Trophoblast cell (in vitro differentiated cells and primary cell): Measurements from ENCODE around the gene TMEM176A.

Experiments used
- DNase-seq, 2 donors: peaks; one replicate each; pipeline ENCODE4 v3.0.0-alpha.2; 2016
- H2AFZ ChIP-seq: 2 replicates; pipeline ENCODE4 v1.6.1; 2013; ENCODE audit warnings: low read length, moderate library complexity, mild to moderate bottlenecking; ENCODE audit not compliant: insufficient read depth, poor library complexity
- H2AK5ac ChIP-seq: 2 replicates; pipeline ENCODE4 v1.6.1; 2013; ENCODE audit warnings: mild to moderate bottlenecking, low read length
- H2BK120ac ChIP-seq: 2 replicates; pipeline ENCODE4 v1.6.1; 2013; ENCODE audit warnings: low read length, mild to moderate bottlenecking, moderate library complexity; ENCODE audit not compliant: insufficient read depth, poor library complexity
- H2BK12ac ChIP-seq: 2 replicates; pipeline ENCODE4 v1.6.1; 2013; ENCODE audit warnings: mild to moderate bottlenecking, low read length, moderate library complexity
- H2BK5ac ChIP-seq: 2 replicates; pipeline ENCODE4 v1.6.1; 2013; ENCODE audit warnings: low read length, low read depth, moderate library complexity, mild to moderate bottlenecking; ENCODE audit not compliant: poor library complexity
- H3K14ac ChIP-seq: 2 replicates; pipeline ENCODE4 v1.6.1; 2013; ENCODE audit warnings: mild to moderate bottlenecking, low read length
- H3K18ac ChIP-seq: 2 replicates; pipeline ENCODE4 v1.6.1; 2013; ENCODE audit warnings: mild to moderate bottlenecking, low read length
- H3K23ac ChIP-seq: 2 replicates; pipeline ENCODE4 v1.6.1; 2013; ENCODE audit warnings: low read length
- H3K27ac ChIP-seq: 2 replicates; pipeline ENCODE4 v1.5.1; 2013; ENCODE audit warnings: low read depth, mild to moderate bottlenecking, inconsistent platforms, low read length, moderate library complexity
- H3K27me3 ChIP-seq: 2 replicates; pipeline ENCODE4 v1.6.1; 2013; ENCODE audit warnings: inconsistent platforms, mild to moderate bottlenecking, low read length, moderate library complexity; ENCODE audit not compliant: insufficient read depth
- H3K36me3 ChIP-seq, 2 experiments: 1 replicate in 1 of 2; 2 replicates in 1 of 2; pipeline ENCODE4 v1.6.1; 2013; ENCODE audit warnings: low read length in 2 of 2, mild to moderate bottlenecking in 2 of 2, moderate library complexity in 1 of 2; ENCODE audit not compliant: insufficient read depth in 2 of 2, control insufficient read depth in 1 of 2
- H3K4ac ChIP-seq: 2 replicates; pipeline ENCODE4 v1.6.1; 2013; ENCODE audit warnings: low read depth, mild to moderate bottlenecking, low read length, moderate library complexity
- H3K4me1 ChIP-seq, 2 experiments: 1 replicate in 1 of 2; 2 replicates in 1 of 2; pipeline ENCODE4 v1.6.1; 2013; ENCODE audit warnings: low read length in 2 of 2, mild to moderate bottlenecking in 2 of 2, moderate library complexity in 1 of 2; ENCODE audit not compliant: insufficient read depth in 2 of 2, control insufficient read depth in 1 of 2
- H3K4me2 ChIP-seq: 2 replicates; pipeline ENCODE4 v1.6.1; 2013; ENCODE audit warnings: inconsistent platforms, mild to moderate bottlenecking, low read length, moderate library complexity
- H3K4me3 ChIP-seq: 2 replicates; pipeline ENCODE4 v1.5.1; 2013; ENCODE audit warnings: mild to moderate bottlenecking, low read depth, low read length, inconsistent platforms
- H3K79me1 ChIP-seq: one replicate; pipeline ENCODE4 v1.6.1; 2013; ENCODE audit warnings: low read length
- H3K79me2 ChIP-seq: 2 replicates; pipeline ENCODE4 v1.6.1; 2013; ENCODE audit warnings: low read length, mild to moderate bottlenecking; ENCODE audit not compliant: control insufficient read depth, insufficient read depth, poor library complexity
- H3K9ac ChIP-seq: 2 replicates; pipeline ENCODE4 v1.6.1; 2013; ENCODE audit warnings: mild to moderate bottlenecking, low read length
- H3K9me3 ChIP-seq: 2 replicates; pipeline ENCODE4 v1.6.1; 2013; ENCODE audit warnings: low read depth, mild to moderate bottlenecking, control low read depth, inconsistent platforms, low read length; ENCODE audit not compliant: insufficient read depth
- H4K12ac ChIP-seq: 2 replicates; pipeline ENCODE4 v1.6.1; 2013; ENCODE audit warnings: low read depth, mild to moderate bottlenecking, low read length, moderate library complexity
- H4K8ac ChIP-seq: 2 replicates; pipeline ENCODE4 v1.6.1; 2013; ENCODE audit warnings: low read depth, mild to moderate bottlenecking, low read length, moderate library complexity
- H4K91ac ChIP-seq: one replicate; pipeline ENCODE4 v1.6.1; 2013; ENCODE audit warnings: low read depth, mild to moderate bottlenecking, low read length, moderate library complexity
- WGBS: extraction: QIAGEN DNeasy Blood & Tissue Kit; methylation state at CpG from one replicate; pipeline ENCODE4 v1.1.7; 2013; ENCODE audit warnings: missing lambda C conversion rate; ENCODE audit not compliant: insufficient read length, insufficient coverage; ENCODE audit errors: extremely low coverage; 5-methylcytosine and 5-hydroxymethylcytosine counted together

TMEM176A gene

GRCh38 chr7:150801242-150801945, 825 bp downstream of the TMEM176A start:
- no peak overlapping the region for H2AK5ac ChIP-seq
- no peak overlapping the region for H2BK5ac ChIP-seq
- H2BK12ac ChIP-seq, result no peak overlapping the region
- no peak overlapping the region for H4K8ac ChIP-seq
- H3K14ac ChIP-seq, result no peak overlapping the region
- no peak overlapping the region for H4K12ac ChIP-seq
- no peak overlapping the region for H3K9ac ChIP-seq
- H2AFZ ChIP-seq, result no peak overlapping the region
- no peak for DNase-seq
- no peaks in the 10 kb centered on the region for H3K79me1 ChIP-seq
- H2BK120ac ChIP-seq, result no peak overlapping the region
- no CpG with 5 or more reads among the region's 26 CpGs for WGBS
- peaks cover 7% of the 10 kb centered on the region for H3K9me3 ChIP-seq
- H3K4me3 ChIP-seq, result no peak overlapping the region
- H3K18ac ChIP-seq, result no peak overlapping the region
- no peak overlapping the region for H3K27ac ChIP-seq
- peaks cover 6 to 9% of the 10 kb centered on the region in 2 experiments for H3K4me1 ChIP-seq
- H3K23ac ChIP-seq, result no peak overlapping the region
- H3K36me3 ChIP-seq, result no peaks in the 10 kb centered on the region
- peaks cover 36% of the 10 kb centered on the region for H3K27me3 ChIP-seq
- H3K79me2 ChIP-seq, result no peaks in the 10 kb centered on the region
- H4K91ac ChIP-seq, result no peak overlapping the region
- no peak overlapping the region for H3K4ac ChIP-seq
- H3K4me2 ChIP-seq, result no peak overlapping the region

- Histone ChIP-seq H4K12ac (no peak overlapping the region), H3K27ac (no peak overlapping the region), H3K14ac (no peak overlapping the region), H3K4me3 (no peak overlapping the region), H3K27me3 (peaks cover 36% of the 10 kb centered on the region), H3K79me1 (no peaks in the 10 kb centered on the region), H4K91ac (no peak overlapping the region), H4K8ac (no peak overlapping the region), H2BK12ac (no peak overlapping the region), H3K18ac (no peak overlapping the region), H3K23ac (no peak overlapping the region), H3K4me2 (no peak overlapping the region), H3K36me3 (no peaks in the 10 kb centered on the region), H2BK5ac (no peak overlapping the region), H2BK120ac (no peak overlapping the region), H3K9me3 (peaks cover 7% of the 10 kb centered on the region), H2AK5ac (no peak overlapping the region), H3K79me2 (no peaks in the 10 kb centered on the region), H2AFZ (no peak overlapping the region), H3K4me1 (peaks cover 6 to 9% of the 10 kb centered on the region in 2 experiments), H3K4ac (no peak overlapping the region), H3K9ac (peak overlapping the region; percentile 16)
- no peak for DNase-seq
- WGBS, result no CpG with 5 or more reads among the region's 12 CpGs
Observed at GRCh38 chr7:150801946-150802771, 1.6 kb downstream of the TMEM176A start.

GRCh38 chr7:150803161-150803860, 2.7 kb downstream of the TMEM176A start:
- Histone ChIP-seq H4K8ac (no peak overlapping the region), H3K79me1 (no peaks in the 10 kb centered on the region), H4K91ac (no peak overlapping the region), H2BK12ac (no peak overlapping the region), H3K79me2 (no peaks in the 10 kb centered on the region), H4K12ac (no peak overlapping the region), H2BK5ac (no peak overlapping the region), H3K4me3 (no peak overlapping the region), H3K4me1 (peaks cover 6 to 9% of the 10 kb centered on the region in 2 experiments), H2BK120ac (no peak overlapping the region), H3K27me3 (peaks cover 36% of the 10 kb centered on the region), H3K14ac (no peak overlapping the region), H3K27ac (no peak overlapping the region), H3K9me3 (peaks cover 11% of the 10 kb centered on the region), H3K23ac (no peak overlapping the region), H3K18ac (no peak overlapping the region), H3K4me2 (no peak overlapping the region), H3K36me3 (no peaks in the 10 kb centered on the region), H2AFZ (no peak overlapping the region), H3K9ac (no peak overlapping the region), H2AK5ac (no peak overlapping the region), H3K4ac (no peak overlapping the region)
- no peak for DNase-seq
- WGBS, result no CpG with 5 or more reads among the region's 10 CpGs

- Histone ChIP-seq H3K9ac (no peak overlapping the region), H3K4me2 (no peak overlapping the region), H3K4me1 (peaks cover 6 to 9% of the 10 kb centered on the region in 2 experiments), H3K79me1 (no peaks in the 10 kb centered on the region), H2BK120ac (no peak overlapping the region), H3K79me2 (no peaks in the 10 kb centered on the region), H3K9me3 (peaks cover 11% of the 10 kb centered on the region), H3K4me3 (no peak overlapping the region), H3K4ac (no peak overlapping the region), H3K18ac (no peak overlapping the region), H4K91ac (no peak overlapping the region), H2AFZ (no peak overlapping the region), H3K27ac (no peak overlapping the region), H3K23ac (no peak overlapping the region), H3K36me3 (no peaks in the 10 kb centered on the region), H3K27me3 (peaks cover 29% of the 10 kb centered on the region), H2AK5ac (no peak overlapping the region), H3K14ac (no peak overlapping the region), H2BK5ac (no peak overlapping the region), H4K12ac (no peak overlapping the region), H2BK12ac (no peak overlapping the region), H4K8ac (no peak overlapping the region)
- no CpG with 5 or more reads among the region's 5 CpGs for WGBS
- DNase-seq, result no peak
Observed at GRCh38 chr7:150804802-150805201, 4.2 kb downstream of the TMEM176A start.
